ENCODE results near the gene COX4I2.

DNA sequence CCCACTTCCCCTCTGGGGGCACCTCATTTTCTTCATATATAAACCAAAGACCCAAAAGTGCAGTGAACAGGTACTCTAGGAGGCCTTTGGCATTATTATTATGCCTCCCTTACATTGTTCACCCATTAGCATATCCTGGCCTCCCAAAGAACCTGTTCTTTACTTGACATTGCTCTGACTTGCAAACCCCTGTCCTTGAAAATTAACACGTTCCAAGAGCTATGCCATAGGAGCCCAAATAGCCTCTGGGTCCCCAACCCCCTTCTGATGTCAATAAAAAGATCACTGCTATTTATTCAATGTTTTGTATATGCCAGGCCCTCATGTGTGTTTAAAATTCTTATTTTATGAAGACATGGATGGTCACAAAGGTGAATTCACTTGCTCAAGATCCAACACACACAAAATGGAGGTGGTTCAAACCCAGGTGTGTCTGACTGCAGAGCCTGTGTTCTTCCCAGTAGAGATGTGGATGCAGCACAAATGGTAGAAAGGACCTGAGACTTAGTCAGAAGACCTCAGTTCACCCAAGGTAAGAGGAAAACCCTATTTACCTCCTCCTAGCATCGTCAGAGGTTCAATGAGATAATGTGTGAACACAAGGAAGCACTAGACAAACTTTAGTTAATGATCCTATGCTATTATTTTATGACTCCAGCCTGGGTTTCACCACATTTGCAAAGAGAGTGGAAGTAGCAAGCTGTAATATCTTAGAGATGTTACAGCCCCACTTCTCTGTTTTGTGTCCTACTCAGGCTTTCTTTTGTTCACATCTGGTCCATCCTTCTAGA, 48.3 kb downstream of the COX4I2 start:
- TF ChIP-seq POLR2AphosphoS5 (IDR thresholded peaks at IDR 0.05) (no peak), POLR2A (IDR thresholded peaks at IDR 0.05) (no peak)
